NCI-H1105 (cell line): ENCODE measurements around the gene WDR1.
A peak's percentile ranks its signal among the peaks of the same experiment; 100 is the strongest.

Source experiments
- DNase-seq: peaks from one replicate; lab custom pipeline; 2025; lab: John Stamatoyannopoulos, UW

Gene WDR1

DNA sequence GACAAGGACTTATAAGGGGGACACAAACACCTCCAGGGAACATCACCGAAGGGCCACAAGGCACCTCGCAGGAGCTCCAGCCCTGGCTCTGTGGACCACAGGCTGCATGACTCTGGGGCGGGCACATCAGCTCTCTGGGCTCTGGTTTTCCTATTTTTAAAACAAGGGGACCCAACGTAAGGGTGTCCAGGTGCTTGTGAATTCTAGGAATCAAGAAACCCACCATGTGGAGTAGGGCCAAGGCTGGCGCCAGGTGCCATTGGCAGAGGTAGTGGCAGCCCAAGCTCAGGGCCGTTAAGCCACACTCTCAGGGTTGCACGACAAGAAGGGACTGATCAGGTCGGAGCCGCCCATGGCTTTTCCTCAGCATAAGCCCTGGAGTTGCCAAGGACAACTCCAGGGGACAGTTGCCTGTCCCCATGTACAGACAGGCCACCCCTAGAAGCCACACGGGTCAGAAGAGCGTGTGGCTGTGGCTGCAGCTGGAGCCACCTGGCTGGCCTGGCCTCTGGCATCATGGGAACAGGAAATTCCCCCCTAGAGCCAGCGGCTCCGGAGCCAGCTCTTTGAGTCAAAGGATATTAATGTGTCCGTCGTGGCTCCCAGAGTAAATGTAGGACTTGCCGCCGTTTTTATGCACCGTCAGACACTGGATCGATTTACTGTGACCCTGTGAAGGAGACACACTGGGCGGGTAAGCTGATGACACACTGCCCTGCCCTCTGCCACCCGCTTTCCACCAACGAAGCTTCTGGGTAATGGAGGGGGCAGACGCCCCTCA is 32.5 kb downstream of the WDR1 start:
- no peak for DNase-seq

DNA sequence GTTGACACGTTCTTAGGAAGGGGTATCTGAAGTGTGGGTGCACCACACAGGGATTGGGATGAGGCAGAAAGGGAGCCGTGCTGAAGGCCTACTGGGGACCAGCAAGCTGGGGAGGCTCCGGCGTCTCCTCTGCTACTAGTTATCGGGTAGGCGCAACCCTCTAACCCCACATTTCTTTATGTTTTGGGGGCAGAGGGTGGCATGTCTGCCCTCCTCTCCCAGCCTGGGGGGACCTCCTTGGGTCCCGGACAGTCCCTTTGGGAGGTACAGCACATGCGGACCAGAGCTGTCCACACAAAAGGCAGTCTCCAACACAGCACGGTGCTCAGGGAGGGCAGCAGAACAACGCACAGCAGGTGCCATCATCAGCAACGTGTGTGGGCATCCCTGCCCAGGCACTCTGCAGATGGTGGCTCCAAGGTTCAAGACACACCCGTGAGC is 33.2 kb downstream of the WDR1 start:
- DNase-seq, result no peak

DNA sequence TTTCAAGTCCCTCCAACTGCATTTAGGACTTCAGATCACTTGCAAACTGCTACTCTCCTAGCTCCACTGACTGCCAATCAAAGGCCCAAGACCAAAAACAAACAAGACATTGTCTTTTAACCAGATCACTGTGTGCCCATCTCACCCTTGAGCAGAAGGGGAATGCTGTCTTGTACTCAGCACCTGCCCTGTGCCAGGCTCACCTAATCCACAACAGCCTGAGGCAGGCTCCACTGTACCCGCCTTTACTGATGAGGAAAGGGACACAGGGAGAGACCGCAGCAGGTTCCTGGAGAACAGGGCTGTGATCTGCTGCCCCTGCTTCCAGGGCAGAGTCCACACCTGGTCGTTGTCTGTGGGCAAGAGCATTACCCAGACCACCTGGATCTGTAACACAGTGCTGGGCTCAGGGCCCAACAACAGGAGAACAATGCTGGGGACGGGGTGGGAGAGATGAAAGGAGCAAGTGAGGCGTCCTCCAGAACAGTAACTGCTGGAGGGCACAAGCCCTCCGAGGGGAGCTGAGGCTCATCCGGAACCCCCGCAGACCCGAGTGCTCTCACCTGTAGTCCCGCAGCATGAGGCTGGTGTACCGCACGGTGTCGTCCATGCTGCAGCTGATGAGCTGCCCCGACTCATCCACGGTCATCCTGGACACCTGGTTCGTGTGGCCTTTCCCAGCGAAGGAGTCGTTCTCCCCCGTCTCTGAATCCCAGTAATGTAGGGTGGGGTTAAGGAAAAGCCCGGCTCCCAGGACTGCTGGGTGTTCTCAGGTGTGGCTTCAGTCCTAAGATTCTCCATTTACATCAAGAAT is 33.9 kb downstream of the WDR1 start:
- DNase-seq, result no peak

DNA sequence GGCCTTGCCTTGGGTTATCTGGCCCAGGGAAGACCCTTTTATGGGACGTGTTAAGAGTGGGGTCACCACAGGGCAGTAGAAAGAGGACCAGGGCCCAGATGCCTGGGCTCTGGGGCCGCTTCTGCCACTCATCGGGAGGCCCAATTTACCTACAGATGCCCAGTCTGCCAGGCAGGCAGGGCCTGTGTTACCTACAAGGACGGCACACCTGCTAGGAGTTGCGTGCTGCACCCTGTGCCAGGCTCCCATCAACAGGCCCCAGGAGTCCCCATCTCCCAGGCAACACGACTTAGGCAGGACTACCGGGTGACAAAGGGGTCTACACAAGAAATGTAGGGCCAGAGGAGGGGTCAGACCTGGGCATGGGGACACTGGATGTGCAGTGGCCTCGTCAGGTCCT is 34.6 kb downstream of the WDR1 start:
- DNase-seq, result no peak

DNA sequence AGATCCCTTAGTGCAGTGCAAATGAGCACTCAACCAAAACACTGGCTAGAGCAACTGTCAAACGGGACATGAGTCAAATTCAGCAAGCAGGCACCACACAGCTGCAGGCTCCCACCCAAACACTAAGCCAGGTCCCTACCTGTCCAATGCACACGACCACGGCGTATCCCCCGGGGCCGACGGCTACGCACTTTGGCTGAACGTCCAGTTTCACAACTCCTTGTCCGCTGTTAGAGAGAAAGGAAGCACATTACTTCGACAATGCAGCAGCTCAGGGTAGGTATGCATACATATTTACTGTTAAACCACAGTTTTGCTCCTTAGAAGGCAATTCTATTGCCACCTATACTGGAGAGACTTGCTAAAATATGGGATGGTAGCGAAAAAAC is 35.4 kb downstream of the WDR1 start:
- no peak for DNase-seq

DNA sequence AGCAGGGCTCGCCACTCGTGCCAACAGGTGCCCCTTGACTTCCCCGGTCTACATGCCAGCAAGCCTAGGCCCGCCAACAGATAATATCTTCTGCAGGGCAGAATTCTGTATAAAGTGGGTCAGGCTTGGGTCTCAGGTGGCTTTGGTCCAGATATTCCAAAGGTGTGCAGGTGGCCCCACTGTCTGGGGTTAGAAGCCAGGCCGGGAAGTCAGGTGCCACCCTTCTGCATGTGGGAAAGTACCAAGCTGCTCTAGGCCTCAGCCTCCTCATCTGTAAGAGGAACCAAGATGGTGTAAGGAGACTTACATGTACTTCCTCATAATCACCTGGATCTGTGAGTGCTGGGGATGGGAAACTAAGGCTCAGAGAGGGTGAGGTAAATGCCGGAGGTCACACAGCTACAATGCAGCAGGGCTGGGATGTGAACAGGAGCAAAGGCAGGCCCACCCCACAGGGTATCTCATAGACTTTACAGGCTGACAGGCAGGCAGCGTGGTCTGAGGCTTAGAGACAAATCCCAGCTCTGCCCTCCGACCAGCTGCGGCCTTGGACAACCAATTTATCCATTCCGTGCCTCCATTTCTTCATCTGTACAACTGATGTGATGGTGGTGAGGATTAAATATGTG is 35.9 kb downstream of the WDR1 start:
- no peak for DNase-seq

DNA sequence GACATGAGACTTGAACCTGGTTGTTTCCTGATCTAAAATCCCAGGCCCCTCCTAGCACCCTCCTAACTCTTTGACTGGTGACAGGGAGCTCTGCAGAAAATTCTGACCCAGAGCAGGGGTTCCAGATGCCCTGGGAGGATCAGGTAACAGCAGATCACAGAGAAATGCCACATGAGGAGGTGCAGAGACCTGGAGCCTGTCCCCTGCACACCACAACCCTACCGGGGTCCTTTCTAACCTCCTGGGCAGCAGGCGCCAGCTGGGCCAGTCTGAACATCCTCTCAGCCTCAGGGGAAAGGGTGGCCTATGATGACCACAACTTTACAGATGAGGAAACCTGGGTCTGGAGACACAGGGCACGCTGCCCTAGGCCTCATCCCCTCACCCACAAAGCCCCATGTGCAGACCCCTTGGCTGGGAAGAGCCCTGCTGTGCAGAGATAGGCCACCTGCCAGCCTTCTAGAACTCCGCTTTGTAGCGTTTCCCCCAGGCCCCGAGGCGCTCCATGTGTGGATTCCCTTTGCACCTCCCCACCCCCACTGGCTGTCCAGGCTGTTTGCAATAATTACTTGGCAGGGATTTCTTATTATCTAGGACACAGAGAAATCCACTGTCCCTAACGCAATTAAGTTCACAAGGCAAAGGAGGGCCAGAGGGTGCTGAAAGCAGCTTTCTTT is 36.5 kb downstream of the WDR1 start:
- peak; percentile 57 for DNase-seq

DNA sequence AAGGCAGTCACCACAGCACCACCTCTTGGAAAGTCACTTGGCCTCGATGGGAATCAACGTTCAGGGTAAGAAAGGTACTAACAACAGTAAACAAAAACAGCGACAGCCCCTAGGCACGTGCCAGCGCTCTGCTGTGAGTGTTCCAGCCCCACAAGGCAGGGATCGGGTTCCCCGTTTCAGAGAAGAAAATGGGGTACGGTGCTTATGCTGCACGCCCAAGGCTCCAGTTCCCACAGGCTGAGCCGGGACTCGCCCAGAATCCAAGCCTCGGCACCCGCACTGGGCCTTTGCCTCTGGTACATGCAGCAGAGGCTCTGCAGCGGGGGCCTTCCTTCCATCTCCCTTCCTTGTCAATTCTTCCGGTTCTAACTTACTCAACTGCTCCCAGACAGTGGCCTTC is 37.3 kb downstream of the WDR1 start:
- DNase-seq, result no peak

DNA sequence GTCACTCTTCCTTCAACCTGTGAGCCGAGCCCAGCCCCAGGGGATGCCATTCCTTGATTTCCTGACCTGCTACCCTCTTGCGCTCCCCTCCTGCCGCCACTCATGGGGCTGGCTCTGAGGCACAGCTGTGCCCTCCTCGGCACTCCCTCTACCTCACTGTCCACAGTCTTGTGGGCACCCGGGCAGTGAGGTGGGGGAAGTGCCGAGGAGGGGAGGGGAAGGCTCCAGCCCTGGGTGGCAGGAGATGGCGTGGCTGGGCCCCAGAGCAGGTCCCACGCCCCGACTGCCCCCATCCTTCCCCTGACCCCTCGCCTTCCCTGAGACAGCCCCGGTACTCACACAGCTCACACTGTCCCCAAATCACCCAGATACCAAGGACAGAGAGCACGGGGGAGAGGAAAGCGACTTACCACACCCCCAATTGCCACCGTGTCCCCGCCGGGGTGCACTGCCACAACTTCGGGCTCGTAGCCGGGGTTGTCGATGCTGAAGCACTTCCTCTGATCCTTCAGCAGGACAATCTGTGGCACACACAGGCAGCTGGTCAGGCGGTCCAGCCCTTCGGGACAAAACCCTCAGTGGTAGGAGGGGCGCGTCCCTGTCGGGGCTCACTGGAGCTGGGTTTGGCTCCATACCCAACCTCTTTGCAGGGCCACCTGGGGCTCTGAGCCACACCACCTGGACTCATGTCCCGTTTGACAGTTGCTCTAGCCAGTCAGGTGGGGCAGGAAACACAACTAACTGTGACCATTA is 37.9 kb downstream of the WDR1 start:
- no peak for DNase-seq

DNA sequence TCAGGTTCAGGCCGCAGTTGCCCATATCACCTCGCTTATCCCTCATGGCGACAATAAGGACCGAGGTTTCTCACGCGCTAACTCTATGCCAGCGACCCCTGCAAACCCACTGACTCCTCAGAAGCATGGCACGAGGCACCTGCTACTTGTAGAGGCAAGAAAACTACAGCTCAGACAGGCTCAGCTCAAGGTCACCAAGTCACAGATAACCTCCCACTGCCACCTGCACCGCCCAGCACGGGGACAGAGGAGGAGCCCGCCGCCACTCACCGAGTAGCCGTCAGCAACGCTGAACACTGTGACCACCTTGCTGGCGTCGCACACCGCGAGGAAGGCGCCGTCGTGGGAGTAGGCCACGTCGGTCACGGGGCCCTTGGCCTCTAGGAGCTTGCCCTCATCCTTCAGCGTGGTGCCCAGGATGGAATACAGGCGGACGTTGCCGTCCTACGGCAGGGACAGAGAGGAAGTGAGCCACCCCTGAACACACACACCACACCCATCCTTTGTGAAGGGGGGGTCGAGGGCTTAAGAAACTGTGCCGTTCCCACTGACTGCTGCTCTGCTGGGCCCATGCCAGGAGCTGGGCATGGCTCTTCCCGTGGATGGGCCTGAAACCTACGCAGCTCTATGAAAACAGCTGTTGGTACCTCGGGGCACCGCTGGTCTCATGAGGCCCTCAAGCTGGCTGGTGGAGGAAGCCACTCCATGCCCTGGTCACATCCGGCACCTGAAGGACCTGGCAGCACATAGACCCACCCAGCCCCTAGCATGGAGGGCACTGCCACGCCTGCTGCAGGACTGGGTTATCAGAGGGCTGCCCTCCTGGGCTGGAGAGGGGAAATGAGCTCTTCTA is 38.9 kb downstream of the WDR1 start:
- no peak for DNase-seq

DNA sequence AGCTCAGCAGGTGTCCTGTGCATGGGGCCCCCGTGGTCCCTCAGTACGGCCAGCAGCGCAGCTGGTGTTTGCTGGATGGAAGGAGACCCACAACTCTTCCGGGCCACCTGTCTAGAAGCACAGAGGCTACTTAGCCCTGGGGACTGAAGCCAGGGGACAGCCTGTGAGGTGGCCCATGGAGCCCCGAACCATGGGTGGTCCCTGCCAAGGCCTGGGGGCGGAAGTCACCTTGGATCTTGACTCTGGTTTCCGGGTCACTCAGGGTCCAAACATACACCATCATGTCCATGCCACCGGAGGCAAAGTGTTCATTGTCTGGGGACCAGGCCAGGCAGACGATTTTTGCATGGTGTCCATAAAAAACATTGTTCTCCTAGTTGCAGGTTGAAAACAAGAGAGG is 39.5 kb downstream of the WDR1 start:
- DNase-seq, result no peak

DNA sequence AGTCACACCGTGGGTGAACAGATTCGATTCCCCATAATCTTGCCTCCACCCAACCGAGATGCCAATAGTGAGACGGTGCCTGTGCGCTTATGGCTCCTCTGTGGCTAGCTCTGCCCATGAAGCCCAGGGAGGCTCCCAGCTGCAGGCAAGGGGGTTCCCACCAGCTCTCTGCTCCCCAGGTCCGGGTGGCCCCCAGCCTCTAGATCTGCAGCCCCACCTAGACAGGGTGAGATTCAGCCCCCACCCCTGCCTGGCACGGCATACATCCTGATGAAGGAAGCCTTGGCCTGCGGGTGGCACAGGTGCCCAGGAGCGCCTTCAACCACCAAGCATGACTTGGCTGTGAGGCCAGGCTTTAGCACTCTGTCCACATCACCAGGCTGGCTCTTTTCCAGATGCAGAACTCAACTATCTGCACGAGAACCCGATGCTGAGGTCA is 40.6 kb downstream of the WDR1 start:
- no peak for DNase-seq

DNA sequence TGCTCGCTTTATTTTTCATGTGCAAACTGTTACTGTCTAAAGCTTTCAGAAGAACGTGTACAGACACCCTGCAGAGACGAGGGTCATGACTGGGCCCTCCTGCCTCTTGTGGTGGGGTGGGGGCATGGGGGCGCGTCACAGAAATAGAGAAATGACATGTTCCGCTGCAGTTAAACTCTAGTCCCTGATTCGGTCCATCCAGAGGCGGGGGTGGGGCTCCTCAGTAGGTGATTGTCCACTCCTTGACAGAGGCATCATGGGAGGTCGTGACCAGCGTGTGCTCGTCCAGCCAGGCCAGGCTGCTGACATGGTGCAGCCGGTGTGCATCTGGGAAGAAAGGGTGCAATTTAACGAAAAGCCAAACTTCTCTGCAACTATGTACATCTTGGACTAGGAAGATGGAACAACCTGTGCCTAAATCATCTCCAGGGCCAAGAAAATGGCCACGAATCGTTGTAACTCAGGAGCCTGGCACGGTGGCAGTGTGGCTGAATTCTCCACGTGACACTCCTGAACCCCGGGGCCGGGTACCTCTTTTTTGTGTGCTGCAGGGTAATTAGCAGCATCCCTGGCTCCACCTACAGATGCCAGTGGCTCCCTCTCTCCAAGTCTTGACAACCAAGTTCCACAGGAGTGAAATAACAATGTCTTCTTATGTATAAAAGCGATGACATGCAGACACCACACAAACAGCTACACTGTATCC is 41.3 kb downstream of the WDR1 start:
- no peak for DNase-seq

DNA sequence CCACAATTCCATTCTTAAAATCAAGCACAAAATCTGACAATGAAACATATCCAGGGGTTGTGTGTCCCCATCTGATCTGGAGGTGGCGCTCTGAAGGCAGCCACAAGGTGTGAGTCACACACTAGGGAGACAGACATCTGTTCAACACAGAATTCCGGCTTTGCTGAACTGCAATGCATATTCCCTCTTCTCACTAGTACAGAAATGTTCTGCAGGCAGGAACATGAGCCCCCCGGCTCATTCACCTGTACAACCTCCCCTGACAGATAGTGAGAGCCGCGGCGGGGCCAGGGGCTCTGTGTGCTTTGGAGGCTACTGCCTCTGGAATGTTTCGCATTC is 41.9 kb downstream of the WDR1 start:
- DNase-seq, result no peak

DNA sequence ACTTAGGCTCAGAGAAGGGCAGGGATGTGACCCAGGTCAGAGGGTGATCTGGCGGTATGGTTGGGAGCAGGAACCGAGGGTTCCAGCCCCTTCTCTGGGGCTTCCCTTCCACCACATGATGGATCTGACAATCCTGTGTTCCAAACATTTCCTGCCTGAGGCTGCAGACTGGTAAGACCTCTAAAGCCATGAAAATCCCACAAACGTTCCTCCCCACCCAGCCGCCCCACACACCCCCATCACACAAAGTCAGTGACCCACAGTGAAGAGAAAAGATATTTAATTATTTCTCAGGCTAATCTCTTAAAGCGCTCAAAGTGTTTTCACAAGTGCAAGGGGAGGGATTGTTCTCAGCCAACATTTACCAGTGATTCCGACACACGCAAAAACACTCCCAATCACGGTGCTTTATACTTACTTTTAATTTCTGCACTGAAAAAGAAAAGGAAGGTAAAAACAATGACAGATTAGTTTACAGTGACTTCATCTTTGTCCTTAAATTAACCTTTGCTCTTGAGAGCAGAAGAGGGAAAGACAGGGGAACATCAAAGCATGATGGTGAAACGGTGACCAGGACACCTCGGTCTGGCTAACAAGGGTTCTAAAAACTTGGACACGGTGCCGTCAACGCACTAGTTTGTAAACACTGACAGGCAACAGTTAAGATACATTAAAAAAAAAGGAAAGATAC is 42.4 kb downstream of the WDR1 start:
- DNase-seq, result no peak

DNA sequence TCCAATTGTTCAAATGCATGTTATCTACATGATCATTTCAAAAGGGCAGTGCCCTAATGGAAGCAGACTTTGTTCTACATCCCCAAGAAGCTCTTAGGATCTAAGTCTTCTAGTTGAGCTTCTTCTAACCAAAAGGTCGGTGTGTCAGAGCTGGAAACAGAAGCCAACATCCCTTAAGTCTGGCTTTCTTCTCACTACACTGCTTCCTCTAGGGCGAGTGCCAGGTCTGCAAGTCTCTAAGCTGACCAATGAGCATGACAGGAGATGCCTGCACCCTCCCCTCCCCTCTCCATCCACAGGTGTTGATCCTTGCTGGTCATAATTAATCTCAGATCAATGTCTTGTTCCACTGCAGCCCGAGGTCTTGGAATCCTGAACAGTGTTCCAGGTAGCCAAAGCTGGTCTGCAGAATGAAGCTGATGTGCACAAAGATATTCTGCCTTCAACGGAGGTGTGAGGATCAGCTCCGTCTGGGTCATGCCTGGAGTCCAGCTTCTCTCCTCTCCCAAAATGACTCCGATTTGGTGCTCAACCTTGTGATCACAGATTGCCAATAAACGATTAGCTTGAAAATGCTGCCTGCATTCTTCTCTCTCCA is 44.1 kb downstream of the WDR1 start:
- no peak for DNase-seq

DNA sequence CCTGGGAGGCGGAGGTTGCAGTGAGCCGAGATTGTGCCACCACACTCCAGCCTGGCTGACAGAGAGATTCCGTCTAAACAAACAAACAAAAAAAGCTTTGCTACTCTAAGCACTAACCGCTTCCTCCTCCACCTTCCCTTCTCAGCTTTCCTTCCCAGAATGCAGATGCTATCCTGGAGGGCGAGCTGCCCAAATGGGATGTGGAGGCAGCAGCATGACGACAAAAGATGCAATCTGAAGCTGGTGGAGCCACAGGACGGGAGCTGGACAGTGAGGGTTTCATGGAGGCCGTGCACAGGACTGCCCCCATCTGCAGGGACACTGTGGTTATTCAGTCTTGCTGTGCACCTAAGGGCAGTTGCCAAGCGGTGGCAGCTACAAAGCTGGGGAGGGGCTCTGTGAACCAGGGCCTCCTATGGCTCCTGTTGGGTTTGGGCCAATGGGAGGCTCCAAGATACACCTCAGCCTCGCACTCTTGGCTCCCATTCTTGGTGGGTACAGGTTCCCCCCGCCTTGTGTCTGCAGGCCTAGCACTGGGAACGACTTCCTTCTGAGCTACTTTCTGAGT is 47.4 kb downstream of the WDR1 start:
- DNase-seq, result no peak
